ENCODE measurements around the gene IL18.

- TF ChIP-seq CTCF (IDR thresholded peaks at IDR 0.05), result no peak
- no peak for TF ChIP-seq POLR2A (IDR thresholded peaks at IDR 0.05)
Measured at GRCh38 chr11:112118176-112118575, 45.7 kb downstream of the IL18 start.
